ENCODE results near the gene ZBTB46.

The ZBTB46 gene

DNA sequence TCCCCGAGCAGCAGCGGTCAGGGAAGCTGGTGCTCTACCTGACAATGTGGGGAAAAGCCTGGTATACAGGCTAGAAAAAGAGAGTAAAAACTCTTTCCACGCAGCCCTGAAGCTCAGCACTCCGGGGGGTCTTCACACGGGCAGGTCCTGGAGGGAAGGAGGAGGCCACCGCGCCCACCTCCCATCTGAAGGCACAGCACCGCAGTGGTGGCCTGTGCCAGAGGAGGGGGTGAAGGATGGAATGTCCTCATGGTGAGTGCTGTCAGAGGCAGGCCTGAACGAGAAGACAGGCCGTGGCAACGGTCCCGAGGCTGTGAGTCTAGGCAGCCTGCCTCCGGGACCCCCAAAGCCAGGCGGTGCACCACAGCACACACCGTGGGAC is 85.6 kb downstream of the ZBTB46 start:
- DNase-seq (ENCODE audit: low spot score), result no peak

DNA sequence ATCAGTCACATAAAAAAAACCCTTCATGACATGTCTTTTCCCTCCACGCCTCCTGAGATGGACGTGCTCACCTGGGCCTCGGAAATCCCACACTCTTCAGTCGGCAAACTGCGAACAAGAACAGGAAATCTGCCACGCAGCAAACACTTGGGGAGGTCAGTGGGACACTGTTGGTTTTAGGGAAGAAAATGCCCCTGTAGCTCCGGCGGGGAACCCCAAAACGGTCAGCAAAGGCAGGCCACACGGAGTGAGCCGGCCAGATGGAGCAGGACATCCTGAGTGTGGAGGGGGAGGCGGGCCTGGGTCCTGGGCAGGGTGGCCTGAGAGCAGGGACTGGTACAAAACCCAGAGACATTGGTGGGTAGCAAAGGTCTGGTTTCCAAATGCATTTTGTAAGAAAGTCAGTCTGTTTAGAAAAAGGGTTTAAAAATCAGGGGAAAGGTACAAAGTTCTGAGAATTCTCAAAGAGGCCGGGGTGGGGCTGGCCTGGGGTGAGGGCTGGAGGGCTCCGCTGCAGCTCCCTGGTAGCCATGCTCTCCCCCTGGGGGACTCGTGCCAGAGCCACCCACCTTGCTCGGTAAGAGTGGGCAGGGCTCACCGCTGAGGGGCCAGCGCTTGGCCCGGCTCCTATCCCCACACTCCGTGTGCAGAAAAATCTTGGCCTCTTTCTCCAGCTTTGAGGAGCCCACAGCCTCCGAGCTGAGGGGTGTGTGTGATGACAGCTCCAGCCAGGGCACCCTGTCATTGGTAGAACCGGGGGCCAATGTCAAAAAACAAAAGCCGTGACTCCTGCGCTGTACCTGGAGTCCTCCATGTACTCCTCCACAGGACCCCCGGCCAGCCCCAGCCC is 86.3 kb downstream of the ZBTB46 start:
- no peak for DNase-seq (ENCODE audit: low spot score)

- DNase-seq (ENCODE audit: low spot score), result no peak
These were observed 86.9 kb downstream of the ZBTB46 start for GRCh38 chr20:63744158-63744557.

- DNase-seq (ENCODE audit: low spot score), result no peak
These were observed 87.7 kb downstream of the ZBTB46 start for GRCh38 chr20:63743210-63743970.

DNA sequence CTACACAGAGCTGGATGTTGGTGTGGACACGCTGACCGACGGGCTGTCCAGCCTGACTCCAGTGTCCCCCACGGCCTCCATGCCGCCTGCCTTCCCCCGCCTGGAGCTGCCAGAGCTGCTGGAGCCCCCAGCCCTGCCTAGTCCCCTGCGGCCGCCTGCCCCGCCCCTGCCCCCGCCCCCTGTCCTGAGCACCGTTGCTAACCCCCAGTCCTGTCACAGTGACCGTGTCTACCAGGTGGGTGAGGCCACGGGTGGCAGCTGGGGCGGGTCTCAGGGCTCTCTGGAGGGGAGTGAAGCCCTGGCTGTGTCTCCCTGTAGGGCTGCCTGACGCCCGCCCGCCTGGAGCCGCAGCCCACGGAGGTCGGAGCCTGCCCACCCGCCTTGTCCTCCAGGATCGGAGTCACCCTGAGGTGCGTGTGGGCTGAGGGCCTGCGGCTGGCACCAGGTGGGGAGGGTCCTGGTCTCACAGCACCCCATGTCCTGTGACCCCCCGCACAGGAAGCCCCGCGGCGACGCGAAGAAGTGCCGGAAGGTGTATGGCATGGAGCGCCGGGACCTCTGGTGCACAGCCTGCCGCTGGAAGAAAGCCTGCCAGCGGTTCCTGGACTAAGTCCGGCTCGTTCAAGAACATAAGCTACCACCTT is 88.6 kb downstream of the ZBTB46 start:
- DNase-seq (ENCODE audit: low spot score), result no peak

GRCh38 chr20:63741676-63742380 is 89.2 kb downstream of the ZBTB46 start:
- no peak for DNase-seq (ENCODE audit: low spot score)

- DNase-seq (ENCODE audit: low spot score), result no peak
These were observed 89.7 kb downstream of the ZBTB46 start for GRCh38 chr20:63741354-63741675.

DNA sequence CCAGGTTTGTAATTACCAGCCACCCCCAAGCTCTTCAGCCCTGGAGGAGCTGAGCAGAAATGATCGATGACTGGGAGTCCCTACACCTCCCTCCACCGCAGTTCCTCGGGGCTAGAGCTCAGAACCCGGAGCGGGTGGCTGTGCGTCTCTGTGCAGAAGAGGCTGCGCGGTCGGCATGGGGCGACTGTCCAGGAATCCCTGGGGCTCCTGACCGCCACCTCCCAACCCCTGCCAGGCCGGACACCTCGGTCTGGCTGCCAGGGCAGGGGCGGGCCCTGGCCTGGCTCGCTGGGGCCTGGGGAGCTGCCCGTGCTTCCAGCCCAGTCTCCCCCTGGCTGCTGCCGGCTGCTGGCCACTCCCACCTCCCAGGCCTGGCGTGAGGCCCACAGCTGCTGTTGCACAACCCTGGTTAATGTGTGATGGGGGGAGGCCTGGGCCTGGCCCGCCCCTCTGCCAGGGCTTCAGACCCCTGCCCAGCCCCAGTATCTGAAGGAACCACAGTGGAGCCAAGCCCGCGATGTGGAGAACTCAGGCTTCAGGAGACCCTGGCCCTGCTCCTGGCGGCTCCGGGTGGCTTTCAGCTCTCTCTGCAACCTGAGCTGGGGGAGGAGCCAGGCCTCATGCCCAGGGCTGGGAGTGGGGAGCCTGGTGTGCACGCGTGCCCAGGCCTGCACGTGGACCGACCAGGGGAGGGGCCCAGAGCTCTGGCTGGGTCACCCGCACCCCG is 90.3 kb downstream of the ZBTB46 start:
- DNase-seq (ENCODE audit: low spot score), result peak; percentile 65

- no peak for DNase-seq (ENCODE audit: low spot score)
These were observed 90.9 kb downstream of the ZBTB46 start for GRCh38 chr20:63740070-63740626.

DNA sequence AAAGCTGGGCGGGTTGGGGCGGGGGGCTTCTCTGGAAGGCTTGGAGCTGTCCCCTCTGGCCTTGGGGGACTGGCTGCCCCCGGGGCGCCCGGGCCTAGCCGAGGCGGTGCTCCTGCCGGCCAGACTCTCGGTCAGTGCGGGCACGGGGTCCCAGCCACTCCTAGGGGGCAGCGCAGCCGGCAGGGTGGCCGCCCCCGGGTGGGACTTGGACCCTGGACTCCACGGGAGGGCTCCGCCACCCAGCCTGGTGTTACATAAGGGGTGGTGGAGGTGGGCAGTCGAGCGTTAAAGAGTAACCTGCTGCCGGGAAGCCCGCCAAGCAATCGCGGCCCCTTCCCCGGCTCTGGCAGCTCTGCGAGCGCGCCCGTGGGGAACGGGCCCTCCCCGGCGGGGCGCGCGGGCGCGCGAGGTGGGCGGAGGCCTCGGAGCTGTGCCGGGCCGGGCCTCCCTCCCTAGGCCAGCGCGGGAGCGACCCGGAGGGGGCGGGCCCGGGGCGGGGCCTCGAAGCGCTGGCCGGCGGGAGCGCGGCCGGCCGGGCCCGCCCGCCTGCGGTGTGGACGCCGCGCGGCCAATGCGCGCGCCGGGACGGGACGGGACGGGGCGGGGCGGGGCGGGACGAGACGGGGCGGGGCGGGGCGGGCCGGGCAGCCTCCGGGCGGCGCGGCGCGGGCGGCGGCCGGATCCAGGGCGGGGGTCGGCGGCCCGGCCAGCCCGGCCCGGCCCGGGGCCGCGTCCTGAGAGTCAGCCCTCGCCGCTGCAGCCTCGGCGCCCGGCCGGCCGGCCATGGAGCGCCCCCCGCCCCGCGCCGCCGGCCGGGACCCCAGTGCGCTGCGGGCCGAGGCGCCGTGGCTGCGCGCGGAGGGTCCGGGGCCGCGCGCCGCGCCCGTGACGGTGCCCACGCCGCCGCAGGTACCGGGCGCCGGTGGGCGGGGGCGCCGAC is 91.7 kb downstream of the ZBTB46 start, which contains the start of gene SLC2A4RG:
Gene SLC2A4RG (plus strand): TSS at position 647 of the 940 bp plus-strand sequence. CDS start 137 bp downstream, at position 784.
- DNase-seq (ENCODE audit: low spot score), result peak; percentile 58

DNA sequence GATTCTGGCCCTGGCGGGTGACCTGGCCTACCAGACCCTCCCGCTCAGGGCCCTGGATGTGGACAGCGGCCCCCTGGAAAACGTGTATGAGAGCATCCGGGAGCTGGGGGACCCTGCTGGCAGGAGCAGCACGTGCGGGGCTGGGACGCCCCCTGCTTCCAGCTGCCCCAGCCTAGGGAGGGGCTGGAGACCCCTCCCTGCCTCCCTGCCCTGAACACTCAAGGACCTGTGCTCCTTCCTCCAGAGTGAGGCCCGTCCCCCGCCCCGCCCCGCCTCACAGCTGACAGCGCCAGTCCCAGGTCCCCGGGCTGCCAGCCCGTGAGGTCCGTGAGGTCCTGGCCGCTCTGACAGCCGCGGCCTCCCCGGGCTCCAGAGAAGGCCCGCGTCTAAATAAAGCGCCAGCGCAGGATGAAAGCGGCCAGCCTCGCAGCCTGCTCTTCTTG is 92.4 kb downstream of the ZBTB46 start:
- no peak for DNase-seq (ENCODE audit: low spot score)

- DNase-seq (ENCODE audit: low spot score), result no peak
These were observed 92.9 kb downstream of the ZBTB46 start for GRCh38 chr20:63737945-63738686.

DNA sequence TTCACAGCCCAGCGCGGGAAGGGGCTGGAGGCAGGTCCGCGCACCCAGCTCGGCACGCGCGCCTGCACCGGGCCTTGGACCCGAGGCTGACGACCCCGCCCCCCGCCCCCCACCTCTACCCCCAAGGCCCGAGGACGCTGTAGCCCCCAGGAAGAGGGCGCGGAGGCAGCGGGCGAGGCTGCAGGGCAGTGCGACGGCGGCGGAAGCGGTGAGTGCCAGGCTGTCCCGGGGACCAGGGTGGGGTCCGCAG is 93.4 kb downstream of the ZBTB46 start:
- DNase-seq (ENCODE audit: low spot score), result no peak

GRCh38 chr20:63736893-63737694 is 94.0 kb downstream of the ZBTB46 start:
- DNase-seq (ENCODE audit: low spot score), result no peak

DNA sequence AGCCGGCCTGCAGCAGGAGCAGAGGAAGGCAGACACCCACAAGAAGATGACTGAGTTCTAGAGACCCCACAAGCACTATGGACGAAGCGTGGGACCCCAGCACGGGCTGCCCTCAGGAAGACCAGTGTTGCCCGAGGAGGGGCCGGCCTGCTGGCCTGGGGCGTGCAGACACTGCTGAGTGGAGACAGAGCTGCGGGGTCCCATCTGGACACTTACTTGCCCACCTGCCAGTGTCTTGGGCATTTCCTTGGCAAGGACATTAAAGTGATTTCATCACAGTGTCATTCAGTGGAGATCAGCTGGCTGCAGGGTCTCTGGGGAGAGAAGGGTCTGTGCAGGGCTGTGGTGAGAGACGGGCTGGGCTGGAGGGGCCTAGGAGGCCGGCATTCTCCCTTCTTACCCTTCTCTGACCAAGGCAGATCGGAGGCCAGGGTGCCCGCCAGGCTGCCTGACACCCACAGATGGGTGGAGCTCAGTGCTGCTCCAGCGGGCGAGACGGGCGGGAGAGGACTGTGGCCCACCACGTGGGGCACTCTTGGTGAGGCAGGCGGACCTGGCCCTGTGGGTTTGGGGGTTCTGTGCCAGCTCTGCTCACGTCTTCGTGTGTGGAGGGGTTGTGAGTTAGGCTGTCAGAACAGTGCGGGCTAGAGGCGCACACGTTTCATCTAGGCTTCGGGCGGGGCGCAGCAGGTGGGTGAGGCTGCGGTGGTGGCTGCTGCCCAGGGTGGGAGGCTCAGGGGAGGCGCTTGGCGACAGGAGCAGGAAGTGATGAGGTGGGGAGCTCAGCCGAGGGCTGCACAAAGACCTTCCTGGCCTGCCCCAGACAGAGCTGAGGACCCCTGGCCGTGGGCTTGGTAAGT is 95.0 kb downstream of the ZBTB46 start, which contains the start of gene LIME1:
Gene LIME1 (plus strand): TSS at position 806 of the 860 bp plus-strand sequence. CDS start 886 bp downstream, outside the sequence.
- DNase-seq (ENCODE audit: low spot score), result no peak

DNA sequence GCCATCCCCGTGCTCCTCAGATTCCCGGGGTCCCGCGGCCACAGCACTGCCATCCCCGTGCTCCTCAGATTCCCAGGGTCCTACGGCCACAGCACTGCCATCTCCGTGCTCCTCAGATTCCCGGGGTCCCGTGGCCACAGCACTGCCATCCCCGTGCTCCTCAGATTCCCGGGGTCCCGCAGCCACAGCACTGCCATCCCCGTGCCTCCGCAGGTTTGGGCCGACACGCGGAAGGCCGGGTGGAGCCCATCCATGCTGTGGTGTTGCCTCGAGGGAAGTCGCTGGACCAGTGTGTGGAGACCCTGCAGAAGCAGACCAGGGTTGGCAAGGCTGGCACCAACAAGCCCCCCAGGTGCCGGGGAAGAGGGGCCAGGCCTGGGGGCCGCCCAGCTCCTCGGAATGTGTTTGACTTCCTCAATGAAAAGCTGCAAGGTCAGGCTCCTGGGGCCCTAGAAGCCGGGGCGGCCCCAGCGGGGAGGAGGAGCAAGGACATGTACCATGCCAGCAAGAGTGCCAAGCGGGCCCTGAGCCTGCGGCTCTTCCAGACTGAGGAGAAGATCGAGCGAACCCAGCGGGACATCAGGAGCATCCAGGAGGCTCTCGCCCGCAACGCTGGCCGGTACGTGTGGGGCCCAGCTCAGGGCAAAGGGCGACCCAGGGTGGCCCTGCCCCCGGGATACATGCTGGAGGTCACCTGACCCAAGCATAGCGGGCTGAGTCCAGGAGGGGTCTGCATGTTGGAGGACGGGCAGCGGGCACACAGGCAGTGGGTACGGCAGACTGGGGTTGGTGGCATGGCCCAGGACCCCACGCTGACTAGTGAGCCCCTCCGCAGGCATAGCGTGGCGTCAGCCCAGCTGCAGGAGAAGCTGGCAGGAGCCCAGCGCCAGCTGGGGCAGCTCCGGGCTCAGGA is 95.9 kb downstream of the ZBTB46 start:
- no peak for DNase-seq (ENCODE audit: low spot score)
